Fibroblast of lung (primary cell): ENCODE data around the gene PKD2L1. TPM values are rescaled to one million over a fixed set of nuclear protein-coding genes. Genes with fewer than 3 reads are reported as not detected.

Experiments
- DNase-seq, 2 donors: peaks; one replicate each; pipeline versions ENCODE4 v3.0.0 to v3.0.0-alpha.2; 2010; ENCODE audit warnings: low read depth in 2 of 2
- H2AFZ ChIP-seq: 2 replicates; pipeline ENCODE4 v1.5.1; 2012; ENCODE audit warnings: low read length, control low read depth, inconsistent platforms
- H3K27ac ChIP-seq: 2 replicates; pipeline ENCODE4 v1.5.1; 2011; ENCODE audit warnings: low read length, control low read depth; ENCODE audit not compliant: insufficient read depth
- H3K27me3 ChIP-seq: 2 replicates; pipeline ENCODE4 v1.5.1; 2011; ENCODE audit warnings: mild to moderate bottlenecking, low read length; ENCODE audit not compliant: control insufficient read depth, insufficient read depth
- H3K36me3 ChIP-seq: 2 replicates; pipeline ENCODE4 v1.5.1; 2011; ENCODE audit warnings: low read length; ENCODE audit not compliant: control insufficient read depth, insufficient read depth
- H3K4me1 ChIP-seq: 2 replicates; pipeline ENCODE4 v1.5.1; 2011; ENCODE audit warnings: low read length; ENCODE audit not compliant: control insufficient read depth, insufficient read depth; ENCODE audit errors: extremely low read depth
- H3K4me2 ChIP-seq: 2 replicates; pipeline ENCODE4 v1.5.1; 2011; ENCODE audit warnings: low read length, control low read depth; ENCODE audit not compliant: insufficient read depth; ENCODE audit errors: extremely low read depth
- H3K4me3 ChIP-seq, 4 experiments: fragments of 200-600 bp in 1 of 4; sonication (generic) in 1 of 4; replicated peaks in 1 of 4; 2 replicates each; pipeline ENCODE4 v1.5.1; 2011 to 2016; ENCODE audit warnings: low read length in 4 of 4, low read depth in 3 of 4, mild to moderate bottlenecking in 3 of 4, control low read depth in 2 of 4, inconsistent platforms in 1 of 4, mixed read lengths in 1 of 4; ENCODE audit not compliant: insufficient read depth in 1 of 4; ENCODE audit errors: control extremely low read depth in 1 of 4
- H3K79me2 ChIP-seq: 2 replicates; pipeline ENCODE4 v1.5.1; 2012; ENCODE audit warnings: mild to moderate bottlenecking, low read length, inconsistent platforms; ENCODE audit not compliant: control insufficient read depth, insufficient read depth
- H3K9ac ChIP-seq: 2 replicates; pipeline ENCODE4 v1.5.1; 2011; ENCODE audit warnings: mild to moderate bottlenecking, low read length, control low read depth; ENCODE audit not compliant: insufficient read depth
- H3K9me3 ChIP-seq: 2 replicates; pipeline ENCODE4 v1.5.1; 2012; ENCODE audit warnings: low read depth, low read length; ENCODE audit not compliant: control insufficient read depth, insufficient read depth
- H4K20me1 ChIP-seq: 2 replicates; pipeline ENCODE4 v1.5.1; 2011; ENCODE audit warnings: low read length; ENCODE audit not compliant: control insufficient read depth, insufficient read depth; ENCODE audit errors: extremely low read depth
- EZH2 ChIP-seq: IDR thresholded peaks from 2 replicates; pipeline ENCODE4 v1.5.1; 2012; ENCODE audit warnings: low read length, control low read depth, mild to moderate bottlenecking; ENCODE audit errors: missing control alignments
- polyA plus RNA-seq, 2 donors: library from polyadenylated mRNA; depleted of rRNA in 1 of 2; stranded (reverse) in 1 of 2; unstranded in 1 of 2; fragments of >200 nt; gene quantifications; 2 replicates each; pipeline ENCODE4 v1.2.1, GENCODE V29; 2011 to 2012; ENCODE audit warnings: missing spikeins in 1 of 2
- total RNA-seq: library from RNA; depleted of rRNA; stranded (reverse); fragments of >200 nt; gene quantifications from 2 replicates; pipeline ENCODE4 v1.2.1, GENCODE V29; 2014
- TF ChIP-seq, protein P1 (sequence below), 2 donors: IDR thresholded peaks in 1 of 2; conservative IDR thresholded peaks in 1 of 2; 1 replicate in 1 of 2; 2 replicates in 1 of 2; pipeline ENCODE4 v1.5.1; 2011 to 2012; ENCODE audit warnings: low read length in 2 of 2, control low read depth in 1 of 2, inconsistent platforms in 1 of 2, low read depth in 1 of 2, mild to moderate bottlenecking in 1 of 2

PKD2L1 gene
- total and polyA plus RNA-seq, 2 donors (not counting 1 experiment from before 2014, with no cell fraction given) = not detected

DNA sequence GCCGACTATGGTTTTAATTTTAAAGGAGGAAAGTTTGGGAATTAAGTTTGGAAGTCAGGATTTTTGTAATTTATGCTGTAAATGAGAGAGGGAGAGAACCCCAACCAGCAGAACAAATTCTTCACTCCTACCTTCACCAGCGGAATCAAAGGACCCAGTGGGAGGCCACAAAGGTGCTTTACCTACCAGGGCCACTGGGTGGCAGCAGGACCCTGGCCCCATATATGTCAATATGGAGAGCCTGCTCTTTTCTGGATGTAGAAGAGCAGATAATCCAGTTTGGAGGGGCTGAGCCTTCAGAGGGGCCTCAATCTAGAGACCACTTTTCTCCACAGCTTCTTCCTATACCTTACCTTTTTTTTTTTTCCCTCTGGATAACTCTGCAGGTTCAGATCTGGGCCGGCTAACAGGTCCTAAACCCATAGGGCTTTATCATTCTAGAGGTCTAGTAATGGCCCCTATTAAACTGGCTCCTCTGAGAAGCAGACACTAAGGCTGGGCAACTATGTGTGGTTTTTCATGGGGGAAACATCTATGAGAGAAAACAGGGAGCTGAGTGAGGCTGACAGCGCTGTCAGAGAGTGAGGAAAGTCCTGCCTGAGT, 8.5 kb upstream of the PKD2L1 start:
- H3K4me2 ChIP-seq = no peak overlapping the region
- H3K9ac ChIP-seq = no peak overlapping the region
- TF ChIP-seq, protein P1, sequence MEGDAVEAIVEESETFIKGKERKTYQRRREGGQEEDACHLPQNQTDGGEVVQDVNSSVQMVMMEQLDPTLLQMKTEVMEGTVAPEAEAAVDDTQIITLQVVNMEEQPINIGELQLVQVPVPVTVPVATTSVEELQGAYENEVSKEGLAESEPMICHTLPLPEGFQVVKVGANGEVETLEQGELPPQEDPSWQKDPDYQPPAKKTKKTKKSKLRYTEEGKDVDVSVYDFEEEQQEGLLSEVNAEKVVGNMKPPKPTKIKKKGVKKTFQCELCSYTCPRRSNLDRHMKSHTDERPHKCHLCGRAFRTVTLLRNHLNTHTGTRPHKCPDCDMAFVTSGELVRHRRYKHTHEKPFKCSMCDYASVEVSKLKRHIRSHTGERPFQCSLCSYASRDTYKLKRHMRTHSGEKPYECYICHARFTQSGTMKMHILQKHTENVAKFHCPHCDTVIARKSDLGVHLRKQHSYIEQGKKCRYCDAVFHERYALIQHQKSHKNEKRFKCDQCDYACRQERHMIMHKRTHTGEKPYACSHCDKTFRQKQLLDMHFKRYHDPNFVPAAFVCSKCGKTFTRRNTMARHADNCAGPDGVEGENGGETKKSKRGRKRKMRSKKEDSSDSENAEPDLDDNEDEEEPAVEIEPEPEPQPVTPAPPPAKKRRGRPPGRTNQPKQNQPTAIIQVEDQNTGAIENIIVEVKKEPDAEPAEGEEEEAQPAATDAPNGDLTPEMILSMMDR (conservative IDR thresholded peaks at IDR 0.05 in 1 of 2, IDR thresholded peaks at IDR 0.05 in 1 of 2; ENCODE audit: low read depth in 1 of 2, low read length in 2 of 2) = peak; percentile 95 to 97
- no peak for TF ChIP-seq EZH2
- H3K27me3 ChIP-seq = peaks cover 7% of the 10 kb centered on the region
- no peaks in the 10 kb centered on the region for H3K4me1 ChIP-seq
- H3K27ac ChIP-seq = no peak overlapping the region
- H3K4me3 ChIP-seq = no peak overlapping the region
- no peaks in the 10 kb centered on the region for H3K79me2 ChIP-seq
- DNase-seq = peak; percentile 20 to 58
- H3K9me3 ChIP-seq = no peaks in the 10 kb centered on the region
- no peaks in the 10 kb centered on the region for H4K20me1 ChIP-seq
- H3K36me3 ChIP-seq = no peaks in the 10 kb centered on the region
- no peak overlapping the region for H2AFZ ChIP-seq

GRCh38 chr10:100334762-100335161, 4.7 kb upstream of the PKD2L1 start:
- no peak overlapping the region for H3K27ac ChIP-seq
- no peak for DNase-seq
- no peaks in the 10 kb centered on the region for H3K9me3 ChIP-seq
- TF ChIP-seq, protein P1 (conservative IDR thresholded peaks at IDR 0.05 in 1 of 2, IDR thresholded peaks at IDR 0.05 in 1 of 2; ENCODE audit: low read depth in 1 of 2, low read length in 2 of 2) = no peak
- TF ChIP-seq EZH2 = no peak
- no peak overlapping the region for H2AFZ ChIP-seq
- no peaks in the 10 kb centered on the region for H3K79me2 ChIP-seq
- no peak overlapping the region for H3K9ac ChIP-seq
- H3K36me3 ChIP-seq = no peaks in the 10 kb centered on the region
- no peaks in the 10 kb centered on the region for H4K20me1 ChIP-seq
- H3K4me3 ChIP-seq = no peak overlapping the region
- no peaks in the 10 kb centered on the region for H3K4me1 ChIP-seq
- peaks cover 22% of the 10 kb centered on the region for H3K27me3 ChIP-seq
- H3K4me2 ChIP-seq = no peak overlapping the region

DNA sequence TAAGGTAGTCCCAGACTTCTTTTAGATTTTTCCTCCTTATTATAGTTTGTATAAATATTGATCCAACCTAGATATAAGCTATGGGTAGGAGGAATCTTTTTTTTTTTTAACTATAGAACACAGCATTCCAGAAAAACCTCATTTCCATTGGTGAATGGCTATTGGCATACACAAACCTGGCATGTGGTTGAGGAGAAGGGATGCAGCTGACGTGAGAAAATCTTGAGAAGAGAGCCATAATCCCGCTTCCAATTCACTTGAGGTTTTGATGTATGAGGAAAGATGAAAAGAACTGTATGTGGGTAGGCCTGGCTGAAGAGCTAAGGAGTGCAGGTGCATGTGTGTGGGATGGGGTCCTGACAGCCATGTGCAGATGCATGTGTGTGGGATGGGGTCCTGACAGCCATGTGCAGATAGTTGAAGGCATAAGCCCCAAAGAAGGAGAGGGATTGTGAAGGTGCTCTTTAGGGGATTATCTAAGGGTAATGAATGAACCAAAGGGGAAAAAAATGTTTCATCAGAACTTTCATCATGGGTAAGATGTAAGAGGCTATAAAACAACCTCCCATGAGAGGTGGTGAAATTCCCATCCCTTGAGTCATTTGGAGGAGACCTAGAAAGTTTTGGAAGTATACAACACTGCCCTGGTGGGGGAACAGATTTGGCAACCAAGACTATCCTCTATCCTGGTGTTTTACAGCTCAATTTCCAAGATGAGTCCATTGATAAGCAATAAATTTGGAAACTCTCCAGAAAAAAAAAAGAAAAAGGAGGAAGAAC, 3.8 kb upstream of the PKD2L1 start:
- no peaks in the 10 kb centered on the region for H4K20me1 ChIP-seq
- no peak overlapping the region for H3K9ac ChIP-seq
- no peak overlapping the region for H3K4me2 ChIP-seq
- H3K27ac ChIP-seq = no peak overlapping the region
- H3K36me3 ChIP-seq = no peaks in the 10 kb centered on the region
- H3K27me3 ChIP-seq = peaks cover 29% of the 10 kb centered on the region
- H3K4me3 ChIP-seq = no peak overlapping the region
- H2AFZ ChIP-seq = no peak overlapping the region
- H3K9me3 ChIP-seq = no peaks in the 10 kb centered on the region
- H3K4me1 ChIP-seq = no peaks in the 10 kb centered on the region
- no peak for TF ChIP-seq EZH2
- TF ChIP-seq, protein P1 (conservative IDR thresholded peaks at IDR 0.05 in 1 of 2, IDR thresholded peaks at IDR 0.05 in 1 of 2; ENCODE audit: low read depth in 1 of 2, low read length in 2 of 2) = no peak
- DNase-seq = no peak
- no peaks in the 10 kb centered on the region for H3K79me2 ChIP-seq
